Measurements from ENCODE around the gene PCDHGA3. TPM values are rescaled to one million over a fixed set of nuclear protein-coding genes. Genes with fewer than 3 reads are reported as not detected.
"Not testable (repeated sequence)": the region's sequence is repeated elsewhere in the genome, so short reads cannot be mapped to it uniquely, and the experiment has no call there.

The PCDHGA3 gene
- total RNA-seq, 1 donor from 2014 or later, result 0.76 TPM

DNA sequence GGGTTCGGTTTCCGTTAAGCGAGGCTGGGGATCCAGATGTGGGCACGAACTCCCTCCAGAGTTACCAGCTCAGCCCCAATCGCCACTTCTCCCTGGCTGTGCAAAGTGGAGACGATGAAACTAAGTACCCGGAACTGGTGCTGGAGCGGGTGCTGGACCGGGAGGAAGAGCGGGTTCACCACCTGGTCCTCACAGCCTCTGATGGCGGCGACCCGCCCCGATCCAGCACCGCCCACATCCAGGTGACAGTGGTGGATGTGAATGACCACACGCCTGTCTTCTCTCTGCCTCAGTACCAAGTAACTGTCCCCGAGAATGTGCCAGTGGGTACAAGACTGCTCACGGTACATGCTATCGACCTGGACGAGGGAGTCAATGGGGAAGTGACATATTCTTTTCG lies 39.7 kb downstream of the PCDHGA3 start:
- ATAC-seq, result no peak

GRCh38 chr5:141384471-141385267 lies 41.0 kb downstream of the PCDHGA3 start:
- ATAC-seq, result no peak

DNA sequence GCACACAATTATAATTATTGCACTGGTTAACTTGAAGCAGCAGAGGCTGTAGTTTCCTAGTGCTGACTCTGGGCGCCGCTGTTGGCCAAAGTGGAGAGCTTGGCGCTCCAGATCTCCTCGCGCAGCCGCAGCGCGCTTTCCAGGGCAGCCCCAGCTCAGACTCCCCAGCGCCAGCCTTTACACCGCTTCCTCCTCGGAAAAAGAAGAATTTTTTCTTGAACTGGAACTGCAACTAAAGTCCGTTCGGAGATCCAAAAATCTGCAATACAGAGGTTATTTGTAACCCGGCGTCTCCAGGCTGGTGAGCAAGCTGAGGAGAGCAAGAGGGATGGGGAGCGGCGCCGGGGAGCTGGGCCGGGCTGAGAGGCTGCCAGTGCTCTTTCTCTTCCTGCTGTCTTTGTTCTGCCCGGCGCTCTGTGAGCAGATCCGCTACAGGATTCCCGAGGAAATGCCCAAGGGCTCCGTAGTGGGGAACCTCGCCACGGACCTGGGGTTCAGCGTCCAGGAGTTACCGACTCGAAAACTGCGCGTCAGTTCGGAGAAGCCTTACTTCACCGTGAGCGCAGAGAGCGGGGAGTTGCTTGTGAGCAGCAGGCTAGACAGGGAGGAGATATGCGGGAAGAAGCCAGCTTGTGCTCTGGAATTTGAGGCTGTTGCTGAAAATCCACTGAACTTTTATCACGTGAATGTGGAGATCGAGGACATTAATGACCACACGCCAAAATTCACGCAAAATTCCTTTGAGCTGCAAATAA lies 44.1 kb downstream of the PCDHGA3 start, which contains the start of gene PCDHGB4:
Gene PCDHGB4 (plus strand): TSS at position 142 of the 755 bp plus-strand sequence. CDS start 187 bp downstream, at position 329.
- peak; percentile 47 for ATAC-seq

DNA sequence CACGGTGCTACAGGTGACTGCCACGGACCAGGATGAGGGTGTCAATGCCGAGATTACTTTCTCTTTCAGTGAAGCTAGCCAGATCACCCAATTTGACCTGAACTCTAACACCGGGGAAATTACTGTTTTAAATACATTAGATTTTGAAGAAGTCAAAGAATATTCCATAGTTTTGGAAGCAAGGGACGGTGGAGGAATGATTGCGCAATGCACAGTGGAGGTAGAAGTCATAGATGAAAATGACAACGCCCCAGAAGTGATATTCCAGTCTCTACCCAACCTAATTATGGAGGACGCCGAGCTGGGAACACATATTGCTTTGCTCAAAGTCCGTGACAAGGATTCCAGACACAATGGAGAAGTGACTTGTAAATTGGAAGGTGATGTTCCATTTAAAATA lies 45.0 kb downstream of the PCDHGA3 start:
- no peak for ATAC-seq

- ATAC-seq, result no peak
These were observed 45.8 kb downstream of the PCDHGA3 start for GRCh38 chr5:141389153-141390042.

- no peak for ATAC-seq
These were observed 49.0 kb downstream of the PCDHGA3 start, which contains the start of gene PCDHGA8 for GRCh38 chr5:141392429-141393198. PCDHGA8 (plus strand) TSS chr5:141392633; CDS start chr5:141392814, 181 bp downstream.

DNA sequence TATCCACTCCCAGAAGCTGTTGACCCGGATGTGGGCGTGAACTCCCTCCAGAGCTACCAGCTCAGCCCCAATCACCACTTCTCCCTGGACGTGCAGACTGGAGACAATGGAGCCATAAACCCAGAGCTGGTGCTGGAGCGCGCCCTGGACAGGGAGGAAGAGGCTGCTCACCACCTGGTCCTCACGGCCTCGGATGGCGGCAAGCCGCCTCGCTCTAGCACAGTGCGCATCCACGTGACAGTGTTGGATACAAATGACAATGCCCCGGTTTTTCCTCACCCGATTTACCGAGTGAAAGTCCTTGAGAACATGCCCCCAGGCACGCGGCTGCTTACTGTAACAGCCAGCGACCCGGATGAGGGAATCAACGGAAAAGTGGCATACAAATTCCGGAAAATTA lies 49.6 kb downstream of the PCDHGA3 start:
- no peak for ATAC-seq

DNA sequence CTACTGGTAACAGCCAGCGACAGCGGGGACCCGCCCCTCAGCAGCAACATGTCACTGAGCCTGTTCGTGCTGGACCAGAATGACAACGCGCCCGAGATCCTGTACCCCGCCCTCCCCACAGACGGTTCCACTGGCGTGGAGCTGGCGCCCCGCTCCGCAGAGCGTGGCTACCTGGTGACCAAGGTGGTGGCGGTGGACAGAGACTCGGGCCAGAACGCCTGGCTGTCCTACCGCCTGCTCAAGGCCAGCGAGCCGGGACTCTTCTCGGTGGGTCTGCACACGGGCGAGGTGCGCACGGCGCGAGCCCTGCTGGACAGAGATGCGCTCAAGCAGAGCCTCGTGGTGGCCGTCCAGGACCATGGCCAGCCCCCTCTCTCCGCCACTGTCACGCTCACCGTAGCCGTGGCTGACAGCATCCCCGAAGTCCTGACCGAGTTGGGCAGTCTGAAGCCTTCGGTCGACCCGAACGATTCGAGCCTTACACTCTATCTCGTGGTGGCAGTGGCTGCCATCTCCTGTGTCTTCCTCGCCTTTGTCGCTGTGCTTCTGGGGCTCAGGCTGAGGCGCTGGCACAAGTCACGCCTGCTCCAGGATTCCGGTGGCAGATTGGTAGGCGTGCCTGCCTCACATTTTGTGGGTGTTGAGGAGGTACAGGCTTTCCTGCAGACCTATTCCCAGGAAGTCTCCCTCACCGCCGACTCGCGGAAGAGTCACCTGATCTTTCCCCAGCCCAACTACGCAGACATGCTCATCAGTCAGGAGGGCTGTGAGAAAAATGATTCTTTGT lies 51.0 kb downstream of the PCDHGA3 start:
- not testable (repeated sequence) for ATAC-seq

Other genes with a start within 250 kb of the PCDHGA3 start
- gene PCDHB2, start 249.2 kb upstream of the PCDHGA3 start, total RNA-seq, result 2.2 TPM
- 0.52 TPM for gene PCDHB3, start 243.4 kb upstream of the PCDHGA3 start, total RNA-seq
- 0.52 TPM for gene PCDHB4, start 222.0 kb upstream of the PCDHGA3 start, total RNA-seq
- gene PCDHB5, start 208.6 kb upstream of the PCDHGA3 start, total RNA-seq, result 0.40 TPM
- 0.16 TPM for gene PCDHB6, start 193.8 kb upstream of the PCDHGA3 start, total RNA-seq
- 0.20 TPM for gene PCDHB7, start 171.2 kb upstream of the PCDHGA3 start, total RNA-seq
- gene PCDHB8, start 166.0 kb upstream of the PCDHGA3 start, total RNA-seq, result 0.40 TPM
- 0.48 TPM for gene PCDHB16, start 161.4 kb upstream of the PCDHGA3 start, total RNA-seq
- 0.48 TPM for gene PCDHB9, start 156.7 kb upstream of the PCDHGA3 start, total RNA-seq
- 0.80 TPM for gene PCDHB10, start 151.5 kb upstream of the PCDHGA3 start, total RNA-seq
- gene PCDHB11, start 144.2 kb upstream of the PCDHGA3 start, total RNA-seq, result 0.44 TPM
- gene PCDHB12, start 135.1 kb upstream of the PCDHGA3 start, total RNA-seq, result 0.72 TPM
- gene PCDHB13, start 129.9 kb upstream of the PCDHGA3 start, total RNA-seq, result 3.4 TPM
- 2.0 TPM for gene PCDHB14, start 120.5 kb upstream of the PCDHGA3 start, total RNA-seq
- 0.44 TPM for gene PCDHB15, start 98.4 kb upstream of the PCDHGA3 start, total RNA-seq
- gene SLC25A2, start 39.8 kb upstream of the PCDHGA3 start, total RNA-seq, result 0.24 TPM
- gene TAF7, start 23.0 kb upstream of the PCDHGA3 start, total RNA-seq, result 35.1 TPM
- 0.40 TPM for gene PCDHGA1, start 13.3 kb upstream of the PCDHGA3 start, total RNA-seq
- gene PCDHGA2, start 5.1 kb upstream of the PCDHGA3 start, total RNA-seq, result 0.68 TPM
- 0.92 TPM for gene PCDHGB1, start 6.3 kb downstream of the PCDHGA3 start, total RNA-seq
- gene PCDHGA4, start 11.2 kb downstream of the PCDHGA3 start, total RNA-seq, result 0.48 TPM
- 1.2 TPM for gene PCDHGB2, start 16.2 kb downstream of the PCDHGA3 start, total RNA-seq
- 0.72 TPM for gene PCDHGA5, start 20.3 kb downstream of the PCDHGA3 start, total RNA-seq
- gene PCDHGB3, start 26.4 kb downstream of the PCDHGA3 start, total RNA-seq, result 0.76 TPM
- 1.2 TPM for gene PCDHGA6, start 30.1 kb downstream of the PCDHGA3 start, total RNA-seq
- gene PCDHGA7, start 38.9 kb downstream of the PCDHGA3 start, total RNA-seq, result 1.6 TPM
- 2.8 TPM for gene PCDHGB4, start 43.9 kb downstream of the PCDHGA3 start, total RNA-seq
- gene PCDHGA8, start 48.8 kb downstream of the PCDHGA3 start, total RNA-seq, result 0.64 TPM
- gene PCDHGB5, start 54.1 kb downstream of the PCDHGA3 start, total RNA-seq, result 5.8 TPM
- 3.1 TPM for gene PCDHGA9, start 58.9 kb downstream of the PCDHGA3 start, total RNA-seq
- gene PCDHGB6, start 64.2 kb downstream of the PCDHGA3 start, total RNA-seq, result 3.0 TPM
- gene PCDHGA10, start 69.2 kb downstream of the PCDHGA3 start, total RNA-seq, result 5.3 TPM
- 3.3 TPM for gene PCDHGB7, start 73.8 kb downstream of the PCDHGA3 start, total RNA-seq
- gene PCDHGA11, start 77.2 kb downstream of the PCDHGA3 start, total RNA-seq, result 1.9 TPM
- 1.5 TPM for gene PCDHGA12, start 86.7 kb downstream of the PCDHGA3 start, total RNA-seq
- gene PCDHGC3, start 132.1 kb downstream of the PCDHGA3 start, total RNA-seq, result 38.8 TPM
- gene PCDHGC4, start 141.2 kb downstream of the PCDHGA3 start, total RNA-seq, result 1.1 TPM
- 1.0 TPM for gene PCDHGC5, start 145.3 kb downstream of the PCDHGA3 start, total RNA-seq

Measured in esophagus mucosa (tissue), 1 donor.